Activated CD8-positive, alpha-beta T cell treated with anti-CD3 and anti-CD28 coated beads for 36 hours (primary cell): ENCODE measurements around the gene TRAM2. TPM values are rescaled to one million over a fixed set of nuclear protein-coding genes. Genes with fewer than 3 reads are reported as not detected.
A peak's percentile ranks its signal among the peaks of the same experiment; 100 is the strongest.

Experiments
- ATAC-seq: fragments of 200-7000 bp; cut with Tn5 transposase; one replicate; pipeline ENCODE4 v1.10.0; 2021; ENCODE audit warnings: mild to moderate bottlenecking, moderate library complexity
- CTCF ChIA-PET: fragments of 350-600 bp; sonication (Branson Sonifier 250); formaldehyde crosslinking; loops from one replicate; lab custom pipeline; 2021; ENCODE audit warnings: antibody characterized with exemption; lab: Charles Lee
- POLR2A ChIA-PET: fragments of 350-600 bp; sonication (Branson Sonifier 250); formaldehyde crosslinking; loops from one replicate; lab custom pipeline; 2021; ENCODE audit warnings: antibody characterized with exemption; lab: Charles Lee
- DNase-seq: peaks from one replicate; pipeline ENCODE4 v3.0.0-alpha.2; 2020
- H3K27ac Mint-ChIP-seq: one replicate; pipeline ENCODE4 v1.8.0; 2021; ENCODE audit warnings: mild to moderate bottlenecking, mixed read lengths
- H3K27me3 Mint-ChIP-seq: one replicate; pipeline ENCODE4 v1.8.0; 2021; ENCODE audit warnings: mixed read lengths
- H3K36me3 Mint-ChIP-seq: one replicate; pipeline ENCODE4 v1.8.0; 2021; ENCODE audit warnings: low read depth, mixed read lengths
- H3K4me1 Mint-ChIP-seq: one replicate; pipeline ENCODE4 v1.8.0; 2021; ENCODE audit warnings: low read depth, mixed read lengths
- H3K4me3 Mint-ChIP-seq: one replicate; pipeline ENCODE4 v1.8.0; 2021; ENCODE audit warnings: mild to moderate bottlenecking, moderate library complexity, mixed read lengths
- H3K9me3 Mint-ChIP-seq: one replicate; pipeline ENCODE4 v1.8.0; 2021; ENCODE audit warnings: mixed read lengths
- CTCF ChIP-seq: fragments of 200-600 bp; IDR thresholded peaks from one replicate; pipeline ENCODE4 v1.8.0; 2022; ENCODE audit warnings: antibody characterized with exemption, mild to moderate bottlenecking
- intact Hi-C: fragments of 100-400 bp; cut with micrococcal nuclease; formaldehyde crosslinking; loops from one replicate; pipeline ENCODE4 v1.10.0; 2022
- total RNA-seq, 2 experiments: library from RNA; stranded (reverse); gene quantifications; one replicate each; pipeline ENCODE4 v1.2.3, GENCODE V29; 2021

The TRAM2 gene
- total RNA-seq, 2 experiments from 2014 or later, result 0.94 to 1.0 TPM

- ATAC-seq, result peak; percentile 45
- POLR2A ChIA-PET, result no interaction called here
- peaks cover 5% of the 10 kb centered on the region for H3K4me1 Mint-ChIP-seq
- no peak overlapping the region for H3K27ac Mint-ChIP-seq
- intact Hi-C loops, result loop anchor here (5.0 kb wide), 1 partner anchor 178 kb away; no protein-coding TSS in a partner anchor
- no peak for DNase-seq
- no peak for TF ChIP-seq CTCF
- CTCF ChIA-PET, result interaction anchor here (1.5 to 6.0 kb wide), 4 partner anchors 12 to 195 kb away, joined by 4 to 46 read pairs (median 17); partner anchors contain the start of gene TRAM2
- H3K4me3 Mint-ChIP-seq, result no peak overlapping the region
- H3K27me3 Mint-ChIP-seq, result no peaks in the 10 kb centered on the region
- H3K36me3 Mint-ChIP-seq, result no peaks in the 10 kb centered on the region
- no peaks in the 10 kb centered on the region for H3K9me3 Mint-ChIP-seq
These were observed 18.3 kb upstream of the TRAM2 start for GRCh38 chr6:52595000-52595795.

- no peak for DNase-seq
- no peaks in the 10 kb centered on the region for H3K9me3 Mint-ChIP-seq
- ChIA-PET POLR2A (no interaction called here), CTCF (interaction anchor here (4.6 to 6.0 kb wide), 2 partner anchors 17 to 59 kb away, joined by 28 to 46 read pairs; partner anchors contain the start of gene TRAM2)
- intact Hi-C loops, result no loop called here
- no peak overlapping the region for H3K4me3 Mint-ChIP-seq
- no peaks in the 10 kb centered on the region for H3K27me3 Mint-ChIP-seq
- no peak for TF ChIP-seq CTCF
- H3K27ac Mint-ChIP-seq, result no peak overlapping the region
- ATAC-seq, result no peak
- H3K36me3 Mint-ChIP-seq, result no peaks in the 10 kb centered on the region
- H3K4me1 Mint-ChIP-seq, result peaks cover 5% of the 10 kb centered on the region
These were observed 17.4 kb upstream of the TRAM2 start for GRCh38 chr6:52594221-52594620.

- ATAC-seq (no peak), DNase-seq (no peak)
- CTCF ChIA-PET, result interaction anchor here (1.3 to 1.4 kb wide), 3 partner anchors 17 to 176 kb away, joined by 3 to 4 read pairs (median 3); no protein-coding TSS in a partner anchor
- no peaks in the 10 kb centered on the region for H3K9me3 Mint-ChIP-seq
- TF ChIP-seq CTCF, result no peak
- POLR2A ChIA-PET, result no interaction called here
- peaks cover 5% of the 10 kb centered on the region for H3K4me1 Mint-ChIP-seq
- no peak overlapping the region for H3K27ac Mint-ChIP-seq
- H3K36me3 Mint-ChIP-seq, result no peaks in the 10 kb centered on the region
- no peaks in the 10 kb centered on the region for H3K27me3 Mint-ChIP-seq
- intact Hi-C loops, result no loop called here
- no peak overlapping the region for H3K4me3 Mint-ChIP-seq
These were observed 15.0 kb upstream of the TRAM2 start for GRCh38 chr6:52591832-52592231.

GRCh38 chr6:52590152-52590891, 13.5 kb upstream of the TRAM2 start:
- H3K9me3 Mint-ChIP-seq, result no peaks in the 10 kb centered on the region
- intact Hi-C loops, result no loop called here
- DNase-seq, result no peak
- H3K4me3 Mint-ChIP-seq, result no peak overlapping the region
- H3K27me3 Mint-ChIP-seq, result no peaks in the 10 kb centered on the region
- no peak for ATAC-seq
- H3K36me3 Mint-ChIP-seq, result no peaks in the 10 kb centered on the region
- ChIA-PET POLR2A (interaction anchor here (0.6 kb wide), 1 partner anchor 323 kb away, joined by 4 read pairs; no protein-coding TSS in a partner anchor), CTCF (interaction anchor here (1.4 kb wide), 1 partner anchor 15 kb away, joined by 4 read pairs; no protein-coding TSS in a partner anchor)
- no peak overlapping the region for H3K27ac Mint-ChIP-seq
- peaks cover 5% of the 10 kb centered on the region for H3K4me1 Mint-ChIP-seq
- no peak for TF ChIP-seq CTCF
